ENCODE data around the gene OPRM1. TPM values are rescaled to one million over a fixed set of nuclear protein-coding genes. Genes with fewer than 3 reads are reported as not detected.

The OPRM1 gene
- total and polyA plus RNA-seq, 4 donors = not detected

GRCh38 chr6:154010371-154010770, 28.7 kb upstream of the OPRM1 start (continued):
- no peak for TF ChIP-seq TAF1 (conservative IDR thresholded peaks at IDR 0.05)
- TF ChIP-seq MAX (IDR thresholded peaks at IDR 0.05) = no peak
- TF ChIP-seq JUND (IDR thresholded peaks at IDR 0.05) = no peak
- no peak for TF ChIP-seq ZBTB33 (IDR thresholded peaks at IDR 0.05)
- TF ChIP-seq NR2F2 (IDR thresholded peaks at IDR 0.05) = no peak
- no peak for TF ChIP-seq FOXA1 (IDR thresholded peaks at IDR 0.05)
- TF ChIP-seq RAD21 (IDR thresholded peaks at IDR 0.05) = no peak

- Histone ChIP-seq H3K4me1 (ENCODE audit: control insufficient read depth in 4 of 4, insufficient read depth in 4 of 4, low read length in 3 of 4) (no peaks in the 10 kb centered on the region), H3K4me3 (ENCODE audit: low read depth in 1 of 3, low read length in 3 of 3) (no peak overlapping the region), H3K9me3 (ENCODE audit: control insufficient read depth in 4 of 4, low read length in 3 of 4) (peaks cover 0 to 3% (median 0%) of the 10 kb centered on the region in 4 donors), H3K36me3 (ENCODE audit: control insufficient read depth in 4 of 4, insufficient read depth in 3 of 4, low read depth in 1 of 4, low read length in 3 of 4) (no peaks in the 10 kb centered on the region), H3K27me3 (ENCODE audit: control insufficient read depth in 4 of 4, insufficient read depth in 4 of 4, low read length in 3 of 4) (peaks cover 0 to 3% (median 0%) of the 10 kb centered on the region in 4 donors), H3K9ac (ENCODE audit: low read depth in 1 of 2, low read length in 2 of 2) (no peak overlapping the region), H3K27ac (ENCODE audit: low read depth in 1 of 2, low read length in 2 of 2) (no peak overlapping the region)
- DNase-seq (ENCODE audit: low spot score) = no peak
- no peak for TF ChIP-seq CTCF (IDR thresholded peaks at IDR 0.05; ENCODE audit: low read depth, low read length, missing input control)
- 59% methylated on average over 2 of the region's 2 CpGs for WGBS
These were observed 26.2 kb upstream of the OPRM1 start for GRCh38 chr6:154012852-154013251.

GRCh38 chr6:154017786-154018185, 21.3 kb upstream of the OPRM1 start:
- Histone ChIP-seq H3K4me3 (ENCODE audit: low read depth in 1 of 3, low read length in 3 of 3) (no peak overlapping the region), H3K27me3 (ENCODE audit: control insufficient read depth in 4 of 4, insufficient read depth in 4 of 4, low read length in 3 of 4) (peaks cover 0 to 3% (median 0%) of the 10 kb centered on the region in 4 donors), H3K4me1 (ENCODE audit: control insufficient read depth in 4 of 4, insufficient read depth in 4 of 4, low read length in 3 of 4) (no peaks in the 10 kb centered on the region), H3K36me3 (ENCODE audit: control insufficient read depth in 4 of 4, insufficient read depth in 3 of 4, low read depth in 1 of 4, low read length in 3 of 4) (no peaks in the 10 kb centered on the region), H3K9ac (ENCODE audit: low read depth in 1 of 2, low read length in 2 of 2) (no peak overlapping the region), H3K27ac (ENCODE audit: low read depth in 1 of 2, low read length in 2 of 2) (no peak overlapping the region), H3K9me3 (ENCODE audit: control insufficient read depth in 4 of 4, low read length in 3 of 4) (peaks cover 0 to 7% (median 1%) of the 10 kb centered on the region in 4 donors)
- DNase-seq (ENCODE audit: low spot score) = no peak
- 65% methylated on average over 3 of the region's 3 CpGs for WGBS
- no peak for TF ChIP-seq ATF3 (IDR thresholded peaks at IDR 0.05)
- TF ChIP-seq HNF4G (IDR thresholded peaks at IDR 0.05) = no peak
- TF ChIP-seq RAD21 (IDR thresholded peaks at IDR 0.05) = no peak
- no peak for TF ChIP-seq FOXA2 (IDR thresholded peaks at IDR 0.05)
- no peak for TF ChIP-seq RXRA (IDR thresholded peaks at IDR 0.05)
- no peak for TF ChIP-seq YY1 (IDR thresholded peaks at IDR 0.05)
- TF ChIP-seq SP1 (IDR thresholded peaks at IDR 0.05) = no peak
- TF ChIP-seq JUND (IDR thresholded peaks at IDR 0.05) = no peak
- TF ChIP-seq EGR1 (IDR thresholded peaks at IDR 0.05; ENCODE audit: low read depth in 2 of 2) = no peak
- TF ChIP-seq HNF4A (conservative IDR thresholded peaks at IDR 0.05) = no peak
- TF ChIP-seq REST (IDR thresholded peaks at IDR 0.05) = no peak
- no peak for TF ChIP-seq CTCF (IDR thresholded peaks at IDR 0.05; ENCODE audit: low read depth, low read length, missing input control)
- no peak for TF ChIP-seq GABPA (IDR thresholded peaks at IDR 0.05 in 1 of 2, conservative IDR thresholded peaks at IDR 0.05 in 1 of 2)
- no peak for TF ChIP-seq NR2F2 (IDR thresholded peaks at IDR 0.05)
- no peak for TF ChIP-seq FOXA1 (IDR thresholded peaks at IDR 0.05)
- no peak for TF ChIP-seq TAF1 (conservative IDR thresholded peaks at IDR 0.05)
- TF ChIP-seq ZBTB33 (IDR thresholded peaks at IDR 0.05) = no peak

Measured in liver (tissue), 9 donors.